H1 (cell line): ENCODE measurements around the gene TBCD. TPM values are rescaled to one million over a fixed set of nuclear protein-coding genes. Genes with fewer than 3 reads are reported as not detected.

Source experiments
- CTCF ChIA-PET: fragments of 300-600 bp; sonication (Branson Sonifier 250); formaldehyde crosslinking; loops from one replicate; lab custom pipeline; 2021; ENCODE audit not compliant: partially characterized antibody; lab: Charles Lee
- POLR2A ChIA-PET: fragments of 300-600 bp; sonication (Branson Sonifier 250); formaldehyde crosslinking; loops from one replicate; lab custom pipeline; 2021; ENCODE audit warnings: inconsistent platforms; ENCODE audit not compliant: partially characterized antibody; lab: Charles Lee
- DNase-seq, 2 experiments: peaks; one replicate each; pipeline versions ENCODE4 v3.0.0 to v3.0.0-alpha.2; 2010 to 2022; ENCODE audit warnings: low spot score in 2 of 2, low read depth in 1 of 2, mixed read lengths in 1 of 2
- FAIRE-seq: peaks from 2 replicates; lab custom pipeline; 2011; peaks lifted over from hg19 to GRCh38; lab: Jason Lieb, UNC
- H2AFZ ChIP-seq: 2 replicates; pipeline ENCODE4 v1.8.1; 2012; ENCODE audit warnings: low read length, inconsistent platforms
- H2AK5ac ChIP-seq: 2 replicates; pipeline ENCODE4 v1.6.1; 2013; ENCODE audit warnings: low read depth, low read length
- H2BK120ac ChIP-seq: replicated peaks from 2 replicates; pipeline ENCODE3; 2013; ENCODE audit warnings: low read depth, low read length, inconsistent platforms
- H2BK12ac ChIP-seq: 2 replicates; pipeline ENCODE4 v1.6.1; 2013; ENCODE audit warnings: low read depth, low read length
- H2BK15ac ChIP-seq: 2 replicates; pipeline ENCODE4 v1.6.1; 2013; ENCODE audit warnings: low read length
- H2BK20ac ChIP-seq: 2 replicates; pipeline ENCODE4 v1.6.1; 2013; ENCODE audit warnings: low read length
- H2BK5ac ChIP-seq: 2 replicates; pipeline ENCODE4 v1.6.1; 2013; ENCODE audit warnings: low read depth, low read length
- H3K14ac ChIP-seq: 2 replicates; pipeline ENCODE4 v1.6.1; 2013; ENCODE audit warnings: inconsistent platforms; ENCODE audit not compliant: insufficient read length
- H3K18ac ChIP-seq: 2 replicates; pipeline ENCODE4 v1.6.1; 2013; ENCODE audit warnings: low read length; ENCODE audit errors: extremely low read depth
- H3K23ac ChIP-seq: 2 replicates; pipeline ENCODE4 v1.6.1; 2013; ENCODE audit warnings: inconsistent platforms; ENCODE audit not compliant: insufficient read length
- H3K23me2 ChIP-seq: 2 replicates; pipeline ENCODE4 v1.6.1; 2013; ENCODE audit warnings: low read depth, low read length
- H3K27ac ChIP-seq: 2 replicates; pipeline ENCODE4 v1.6.1; 2011; ENCODE audit warnings: low read depth, low read length, inconsistent platforms
- H3K27me3 ChIP-seq, 4 experiments: replicated peaks in 1 of 4; 1 replicate in 1 of 4; 2 replicates in 3 of 4; pipeline versions ENCODE4 v1.6.1 to v1.8.1; 2011 to 2013; ENCODE audit warnings: low read length in 3 of 4, mild to moderate bottlenecking in 3 of 4, inconsistent platforms in 2 of 4, mixed read lengths in 2 of 4, moderate library complexity in 1 of 4; ENCODE audit not compliant: control insufficient read depth in 3 of 4, insufficient read depth in 3 of 4; ENCODE audit errors: extremely low read depth in 1 of 4
- H3K36me3 ChIP-seq, 4 experiments: 2 replicates each; pipeline versions ENCODE4 v1.6.1 to v1.8.1; 2011 to 2013; ENCODE audit warnings: mild to moderate bottlenecking in 4 of 4, low read length in 3 of 4, moderate library complexity in 2 of 4, control low read depth in 1 of 4, inconsistent platforms in 1 of 4; ENCODE audit not compliant: insufficient read depth in 4 of 4, control insufficient read depth in 2 of 4
- H3K4ac ChIP-seq: replicated peaks from 2 replicates; pipeline ENCODE3; 2013; ENCODE audit warnings: low read length, low read depth, mixed read lengths, inconsistent platforms; ENCODE audit not compliant: insufficient read length
- H3K4me1 ChIP-seq, 4 experiments: replicated peaks in 1 of 4; 1 replicate in 1 of 4; 2 replicates in 3 of 4; pipeline versions ENCODE4 v1.6.1 to v1.8.1; 2011 to 2013; ENCODE audit warnings: low read length in 3 of 4, inconsistent platforms in 2 of 4, mixed read lengths in 1 of 4; ENCODE audit not compliant: insufficient read depth in 4 of 4, control insufficient read depth in 3 of 4
- H3K4me2 ChIP-seq, 2 experiments: 2 replicates each; pipeline versions ENCODE4 v1.6.1 to v1.8.1; 2011 to 2013; ENCODE audit warnings: low read depth in 2 of 2, low read length in 2 of 2, control low read depth in 1 of 2, inconsistent platforms in 1 of 2, mild to moderate bottlenecking in 1 of 2; ENCODE audit not compliant: insufficient read depth in 1 of 2
- H3K4me3 ChIP-seq, 4 experiments: fragments of 200-600, 300-600 bp in 1 of 4; sonication (generic), shearing (Covaris generic), sonication (Bioruptor Twin) in 1 of 4; 2 replicates each; pipeline versions ENCODE4 v1.5.1 to v1.8.1; 2011 to 2016; ENCODE audit warnings: low read length in 4 of 4, low read depth in 3 of 4, control low read depth in 2 of 4, inconsistent platforms in 2 of 4, mild to moderate bottlenecking in 2 of 4, mixed read lengths in 1 of 4, moderate library complexity in 1 of 4; ENCODE audit not compliant: insufficient read depth in 2 of 4; ENCODE audit errors: extremely low read depth in 1 of 4
- H3K56ac ChIP-seq: replicated peaks from 2 replicates; pipeline ENCODE3; 2013; ENCODE audit warnings: low read depth, mild to moderate bottlenecking, mixed read lengths, low read length, inconsistent platforms; ENCODE audit not compliant: insufficient read length
- H3K79me1 ChIP-seq: 2 replicates; pipeline ENCODE4 v1.6.1; 2013; ENCODE audit warnings: low read depth, low read length, control low read depth
- H3K79me2 ChIP-seq, 2 experiments: 2 replicates each; pipeline versions ENCODE4 v1.6.1 to v1.8.1; 2012 to 2013; ENCODE audit warnings: low read length in 2 of 2, mild to moderate bottlenecking in 2 of 2, inconsistent platforms in 1 of 2; ENCODE audit not compliant: insufficient read depth in 2 of 2, control insufficient read depth in 1 of 2
- H3K9ac ChIP-seq, 4 experiments: replicated peaks in 1 of 4; 1 replicate in 1 of 4; 2 replicates in 3 of 4; pipeline versions ENCODE4 v1.6.1 to v1.8.1; 2011 to 2013; ENCODE audit warnings: low read depth in 3 of 4, low read length in 3 of 4, control low read depth in 2 of 4, mild to moderate bottlenecking in 2 of 4, moderate library complexity in 2 of 4, inconsistent platforms in 1 of 4; ENCODE audit errors: extremely low read depth in 1 of 4
- H3K9me3 ChIP-seq, 2 experiments: 2 replicates each; pipeline versions ENCODE4 v1.6.1 to v1.8.1; 2012 to 2013; ENCODE audit warnings: mild to moderate bottlenecking in 2 of 2, moderate library complexity in 2 of 2, control low read depth in 1 of 2, inconsistent platforms in 1 of 2, low read depth in 1 of 2, low read length in 1 of 2, mixed read lengths in 1 of 2; ENCODE audit not compliant: insufficient read depth in 2 of 2
- H4K20me1 ChIP-seq, 2 experiments: replicated peaks in 1 of 2; 2 replicates each; pipeline versions ENCODE3 to v1.8.1; 2011 to 2013; ENCODE audit warnings: inconsistent platforms in 2 of 2, low read length in 2 of 2, mild to moderate bottlenecking in 1 of 2; ENCODE audit not compliant: insufficient read depth in 2 of 2, control insufficient read depth in 1 of 2
- H4K5ac ChIP-seq: 2 replicates; pipeline ENCODE4 v1.6.1; 2013; ENCODE audit warnings: low read length, low read depth, mixed read lengths, inconsistent platforms; ENCODE audit not compliant: insufficient read length
- H4K8ac ChIP-seq: 2 replicates; pipeline ENCODE4 v1.8.0; 2013; ENCODE audit warnings: mild to moderate bottlenecking, moderate library complexity, low read length, inconsistent platforms; ENCODE audit not compliant: insufficient read depth; ENCODE audit errors: extremely low read depth
- H4K91ac ChIP-seq: replicated peaks from 2 replicates; pipeline ENCODE3; 2013; ENCODE audit warnings: low read length, mixed read lengths, inconsistent platforms; ENCODE audit not compliant: insufficient read length
- HDAC2 ChIP-seq, 2 experiments: fragments of 300-600 bp in 1 of 2; sonication (generic) in 1 of 2; IDR thresholded peaks; 2 replicates each; pipeline ENCODE4 v1.6.1; 2011 to 2012; ENCODE audit warnings: low read depth in 2 of 2, low read length in 2 of 2, mild to moderate bottlenecking in 2 of 2, moderate library complexity in 2 of 2, borderline replicate concordance in 1 of 2, inconsistent platforms in 1 of 2
- RAD21 ChIP-seq, 2 experiments: IDR thresholded peaks in 1 of 2; conservative IDR thresholded peaks in 1 of 2; 2 replicates each; pipeline ENCODE4 v1.6.1; 2011; ENCODE audit warnings: low read depth in 2 of 2, low read length in 2 of 2, improper control_type of control experiment in 1 of 2, inconsistent platforms in 1 of 2, mild to moderate bottlenecking in 1 of 2, moderate library complexity in 1 of 2
- WGBS, 2 experiments: shearing (Covaris generic) in 1 of 2; methylation state at CpG; one replicate each; pipeline versions ENCODE4 v1.1.6 to v1.1.7; 2013 to 2015; ENCODE audit warnings: low lambda C conversion rate in 2 of 2, mixed read lengths in 2 of 2, inconsistent platforms in 1 of 2, low coverage in 1 of 2, missing lambda C conversion rate in 1 of 2; ENCODE audit not compliant: insufficient replicate concordance in 2 of 2, insufficient coverage in 1 of 2, insufficient read length in 1 of 2; ENCODE audit errors: extremely low coverage in 1 of 2, missing lambda C conversion rate in 1 of 2; 5-methylcytosine and 5-hydroxymethylcytosine counted together
- polyA plus RNA-seq, 7 experiments: library from polyadenylated mRNA; depleted of rRNA in 3 of 7; stranded (reverse) in 5 of 7; unstranded in 2 of 7; fragments of >200 nt in 5 of 7; fragments of 200-250 nt in 2 of 7; gene quantifications; 1 replicate in 5 of 7; 2 replicates in 1 of 7; 4 replicates in 1 of 7; pipeline versions ENCODE4 v1.2.1 to v1.2.3, GENCODE V29; 2011 to 2013; ENCODE audit warnings: missing spikeins in 2 of 7, mixed read lengths in 2 of 7
- total RNA-seq: library from RNA; stranded (reverse); fragmentation: NEBNext Ultra II Directional; extraction: Animal tissue kit (Norgen Biotek cat#: 25700); gene quantifications from 2 replicates; pipeline ENCODE4 v1.2.1, GENCODE V29; 2021

Gene TBCD
- total and polyA plus RNA-seq, 2 of the 8 experiments (the other 6 are each of a cell fraction or from before 2014, with no cell fraction given) = 118 to 162 TPM

DNA sequence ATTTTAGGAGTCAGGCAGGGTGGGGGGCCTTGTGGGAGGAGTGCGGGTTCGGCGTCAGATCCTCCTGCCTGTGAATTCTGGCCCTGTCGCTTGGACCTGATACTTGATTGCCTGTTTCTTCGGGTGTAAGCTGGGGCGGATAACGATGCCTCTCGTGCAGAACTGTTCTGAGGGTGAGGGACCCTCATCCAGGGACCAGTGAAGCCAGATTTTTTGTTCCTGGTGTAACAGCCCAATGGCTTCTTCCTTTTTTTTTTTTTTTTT is 1.3 kb downstream of the TBCD start:
- Histone ChIP-seq H3K27me3 (peaks cover 0 to 6% (median 3%) of the 10 kb centered on the region in 4 experiments; a peak in 4 of 7 replicates), H3K9me3 (no peaks in the 10 kb centered on the region), H3K18ac (no peak overlapping the region), H3K14ac (no peak overlapping the region), H3K56ac (no peak overlapping the region), H4K20me1 (peaks cover 0 to 1% of the 10 kb centered on the region in 2 experiments), H2AK5ac (no peak overlapping the region), H3K4me1 (peaks cover 8 to 23% (median 16%) of the 10 kb centered on the region in 4 experiments), H4K91ac (no peak overlapping the region), H2BK12ac (no peak overlapping the region), H3K4me2 (peak overlapping the region; percentile 95 to 97), H2AFZ (no peak overlapping the region), H3K9ac (no peak overlapping the region), H2BK15ac (no peak overlapping the region), H3K79me2 (peaks cover 0 to 36% of the 10 kb centered on the region in 2 experiments; a peak in 2 of 4 replicates), H2BK20ac (no peak overlapping the region), H3K79me1 (peaks cover 7% of the 10 kb centered on the region), H4K8ac (no peak overlapping the region), H3K23ac (no peak overlapping the region), H3K23me2 (peaks cover 13% of the 10 kb centered on the region), H3K27ac (no peak overlapping the region), H3K4ac (no peak overlapping the region), H2BK5ac (no peak overlapping the region), H3K36me3 (peaks cover 0 to 9% (median 0%) of the 10 kb centered on the region in 4 experiments; a peak in 2 of 8 replicates), H4K5ac (no peak overlapping the region), H2BK120ac (no peak overlapping the region), H3K4me3 (peak overlapping the region; percentile 78 to 93 (median 85))
- FAIRE-seq = no peak
- CTCF ChIA-PET = interaction anchor here (0.6 to 1.0 kb wide), 3 partner anchors 15 to 90 kb away, joined by 3 read pairs; no protein-coding TSS in a partner anchor
- no peak for DNase-seq
- TF ChIP-seq HDAC2 (IDR thresholded peaks at IDR 0.05; ENCODE audit: borderline replicate concordance in 1 of 2, low read depth in 2 of 2, low read length in 2 of 2) (no peak), RAD21 (IDR thresholded peaks at IDR 0.05 in 1 of 2, conservative IDR thresholded peaks at IDR 0.05 in 1 of 2; ENCODE audit: low read depth in 2 of 2, low read length in 2 of 2) (no peak)
- POLR2A ChIA-PET = no interaction called here
- 58% methylated on average over 8 of the region's 8 CpGs; no CpG with 5 or more reads in 1 of the 2 experiments for WGBS, 2 experiments
